ENCODE results near the gene NANOS3.

Gene NANOS3

DNA sequence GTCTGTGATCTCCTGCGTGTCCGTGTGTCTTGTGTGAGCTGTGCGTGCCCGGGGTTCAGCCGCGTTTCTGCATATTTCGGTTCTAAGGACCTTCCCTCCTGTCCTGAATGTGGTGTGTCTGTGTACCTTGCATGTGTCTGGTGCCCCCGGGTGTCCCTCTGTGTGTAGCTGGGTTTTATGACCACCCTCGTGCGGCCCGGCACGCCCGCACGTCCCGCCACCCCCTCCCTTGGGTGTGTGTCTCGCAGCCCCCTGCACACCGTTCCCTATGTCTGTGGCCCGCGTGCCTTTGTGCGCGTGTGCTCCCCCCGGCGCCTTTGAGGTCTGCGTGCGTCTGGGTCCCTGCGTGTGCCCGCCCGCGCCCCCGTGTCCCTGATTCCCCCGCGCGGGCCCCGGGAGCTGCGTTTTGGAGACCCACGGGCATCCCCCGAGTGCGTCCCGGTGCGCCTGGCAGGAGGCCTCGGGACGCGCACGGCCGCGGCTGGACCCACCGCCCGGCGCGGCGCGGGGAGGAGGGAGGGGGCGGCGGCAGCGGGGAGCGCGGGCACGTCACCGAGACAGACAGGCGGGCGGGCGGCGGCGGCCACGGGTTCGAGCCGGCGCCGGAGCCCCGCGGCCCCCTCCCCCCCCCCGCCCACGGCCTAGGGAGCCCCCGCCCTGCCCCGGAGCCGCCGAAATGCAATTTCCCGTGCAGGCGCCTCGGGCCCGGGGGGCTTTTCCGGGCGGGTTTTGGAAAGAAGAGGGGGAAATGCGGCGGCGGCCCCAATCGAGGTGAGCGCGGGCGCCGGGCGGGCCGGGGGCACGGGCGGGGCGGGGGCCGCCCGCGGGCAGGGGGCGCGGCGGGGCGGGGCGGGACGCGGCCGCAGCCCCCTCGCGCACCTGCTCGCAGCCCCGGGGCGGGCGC, 12.0 kb upstream of the NANOS3 start:
- TF ChIP-seq, protein P1, sequence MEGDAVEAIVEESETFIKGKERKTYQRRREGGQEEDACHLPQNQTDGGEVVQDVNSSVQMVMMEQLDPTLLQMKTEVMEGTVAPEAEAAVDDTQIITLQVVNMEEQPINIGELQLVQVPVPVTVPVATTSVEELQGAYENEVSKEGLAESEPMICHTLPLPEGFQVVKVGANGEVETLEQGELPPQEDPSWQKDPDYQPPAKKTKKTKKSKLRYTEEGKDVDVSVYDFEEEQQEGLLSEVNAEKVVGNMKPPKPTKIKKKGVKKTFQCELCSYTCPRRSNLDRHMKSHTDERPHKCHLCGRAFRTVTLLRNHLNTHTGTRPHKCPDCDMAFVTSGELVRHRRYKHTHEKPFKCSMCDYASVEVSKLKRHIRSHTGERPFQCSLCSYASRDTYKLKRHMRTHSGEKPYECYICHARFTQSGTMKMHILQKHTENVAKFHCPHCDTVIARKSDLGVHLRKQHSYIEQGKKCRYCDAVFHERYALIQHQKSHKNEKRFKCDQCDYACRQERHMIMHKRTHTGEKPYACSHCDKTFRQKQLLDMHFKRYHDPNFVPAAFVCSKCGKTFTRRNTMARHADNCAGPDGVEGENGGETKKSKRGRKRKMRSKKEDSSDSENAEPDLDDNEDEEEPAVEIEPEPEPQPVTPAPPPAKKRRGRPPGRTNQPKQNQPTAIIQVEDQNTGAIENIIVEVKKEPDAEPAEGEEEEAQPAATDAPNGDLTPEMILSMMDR (conservative IDR thresholded peaks at IDR 0.05): no peak
- H3K27ac ChIP-seq: peak overlapping the region; percentile 29; the same call in 1 of the 2 replicates

DNA sequence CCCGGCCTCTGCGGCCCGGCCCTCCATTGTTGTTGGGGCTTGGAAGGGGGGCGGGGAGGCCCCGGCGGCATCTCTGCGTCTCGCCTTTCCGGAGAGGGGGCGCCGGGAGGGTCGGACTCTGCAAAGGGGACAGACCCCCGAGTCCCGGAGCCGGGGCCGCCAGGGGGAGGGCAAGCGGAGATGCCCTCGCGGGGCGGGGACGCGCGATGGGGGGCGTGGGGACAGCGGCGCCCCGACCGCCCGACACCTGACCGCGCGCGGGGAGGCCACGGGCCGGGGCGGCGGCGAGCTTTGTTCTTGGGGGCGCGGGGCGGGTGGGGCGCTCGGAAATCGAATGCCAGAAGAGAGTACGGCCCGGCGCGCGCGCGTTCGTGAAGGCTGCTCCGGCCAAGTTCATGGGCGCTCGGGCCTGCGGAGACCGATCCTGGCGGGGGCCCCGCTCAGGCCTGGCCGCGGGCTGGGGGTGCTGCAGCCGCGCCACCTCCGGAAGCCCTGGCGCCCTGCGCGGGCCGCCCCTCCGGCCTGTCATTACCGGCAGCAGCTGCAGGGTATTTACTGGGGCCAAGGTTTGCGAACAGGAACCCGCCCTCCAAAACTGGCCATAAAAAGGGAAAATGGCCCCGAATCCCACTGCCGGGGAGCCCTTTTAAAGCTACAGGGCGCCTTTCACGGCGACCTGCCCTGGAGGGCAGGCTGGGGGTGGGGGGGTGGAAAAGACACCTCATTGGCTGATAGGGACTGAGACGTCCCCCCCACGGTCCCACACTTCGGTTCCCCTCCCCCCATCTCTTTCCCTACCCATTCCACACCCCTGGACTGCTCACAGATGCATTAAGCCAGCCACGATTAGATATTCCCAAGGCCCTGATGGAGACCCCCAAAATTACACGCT, 11.1 kb upstream of the NANOS3 start:
- TF ChIP-seq, protein P1 (conservative IDR thresholded peaks at IDR 0.05): no peak
- H3K27ac ChIP-seq: peak overlapping the region; percentile 29; the same call in 1 of the 2 replicates

DNA sequence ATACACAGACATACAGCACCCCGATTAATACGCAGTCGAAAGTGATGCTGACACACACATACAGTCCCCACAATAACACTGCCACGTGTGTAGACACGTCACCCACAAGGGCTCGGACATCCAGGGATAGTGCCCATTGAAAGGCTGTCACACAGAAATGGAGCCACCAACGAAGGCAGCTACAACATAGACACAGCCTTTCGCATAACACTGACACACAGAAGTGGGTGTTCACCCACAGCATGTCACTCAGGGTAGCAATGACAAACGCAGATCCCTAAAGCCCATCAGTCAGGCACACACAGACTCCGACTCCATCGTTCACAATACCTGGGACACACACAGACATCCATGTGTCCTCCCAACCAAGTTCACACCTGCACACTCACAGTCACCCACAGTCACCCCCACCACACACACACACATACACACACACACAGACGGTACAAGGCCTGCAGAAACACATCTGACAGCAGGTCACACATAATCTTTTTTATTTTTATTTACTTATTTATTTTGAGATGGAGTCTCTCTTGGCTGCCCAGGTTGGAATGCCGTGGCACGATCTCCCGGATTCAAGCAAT, 10.4 kb upstream of the NANOS3 start:
- TF ChIP-seq, protein P1 (conservative IDR thresholded peaks at IDR 0.05): no peak
- H3K27ac ChIP-seq: no peak overlapping the region

DNA sequence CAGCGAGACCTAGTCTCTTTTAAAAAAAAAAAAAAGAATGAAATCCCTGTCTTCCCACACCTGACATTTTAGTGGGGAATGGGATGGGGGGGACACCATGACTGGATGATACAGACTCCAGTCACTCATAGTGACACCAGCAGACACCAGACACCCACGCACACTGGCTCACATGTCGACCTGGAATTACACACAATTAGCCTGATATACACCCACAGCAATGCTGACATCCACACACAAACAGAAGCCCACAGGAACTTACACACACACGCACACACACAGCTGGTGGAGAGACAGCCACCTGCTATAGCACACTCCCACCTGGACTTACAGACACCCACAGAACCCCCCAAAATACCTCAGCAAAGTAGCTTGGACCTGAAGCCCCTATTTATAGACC, 8.3 kb upstream of the NANOS3 start:
- TF ChIP-seq, protein P1 (conservative IDR thresholded peaks at IDR 0.05): no peak

DNA sequence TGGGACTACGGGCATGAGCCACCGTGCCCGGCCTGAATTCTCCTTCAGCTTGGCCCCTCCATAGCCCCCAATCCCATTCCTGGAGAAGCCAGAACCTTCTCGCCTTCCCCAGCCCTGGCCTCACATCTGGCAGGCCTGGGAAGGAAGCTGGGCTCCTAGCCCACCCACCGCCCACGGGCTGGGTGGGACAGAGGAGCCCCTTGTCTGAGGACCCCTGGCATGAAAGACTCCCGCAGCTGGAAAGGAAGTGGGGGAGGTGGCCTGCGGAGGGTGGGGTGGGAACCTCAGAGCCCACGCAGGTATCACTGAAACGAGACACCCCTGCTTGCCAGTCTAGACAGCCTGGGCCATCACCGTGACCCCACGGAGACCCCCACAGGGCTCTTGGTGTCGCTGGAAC, 7.7 kb upstream of the NANOS3 start:
- H3K27ac ChIP-seq: no peak overlapping the region
- TF ChIP-seq, protein P1 (conservative IDR thresholded peaks at IDR 0.05): no peak

More for the DNA sequence above, 8.3 kb upstream of the NANOS3 start:
- H3K27ac ChIP-seq: no peak overlapping the region

DNA sequence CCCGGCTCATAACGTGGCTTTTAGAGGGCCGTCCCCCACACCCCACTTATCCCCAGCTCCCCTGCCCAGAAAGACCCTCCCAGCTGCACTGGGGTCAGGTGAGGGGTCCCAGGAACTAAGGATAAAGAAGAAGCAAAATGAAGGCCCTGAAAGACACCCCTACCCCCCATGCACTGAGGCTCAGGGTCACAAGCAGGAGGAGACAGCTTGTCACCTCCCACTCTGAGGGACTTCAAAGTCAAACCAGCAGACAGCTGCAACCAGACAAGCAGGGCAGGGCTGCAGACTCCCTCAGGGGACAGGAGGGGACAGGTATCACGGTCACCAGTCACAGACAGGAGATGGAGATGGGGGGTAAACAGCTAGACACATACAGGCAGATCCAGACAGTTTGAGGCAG, 6.1 kb upstream of the NANOS3 start:
- H3K27ac ChIP-seq: no peak overlapping the region
- TF ChIP-seq, protein P1 (conservative IDR thresholded peaks at IDR 0.05): no peak

DNA sequence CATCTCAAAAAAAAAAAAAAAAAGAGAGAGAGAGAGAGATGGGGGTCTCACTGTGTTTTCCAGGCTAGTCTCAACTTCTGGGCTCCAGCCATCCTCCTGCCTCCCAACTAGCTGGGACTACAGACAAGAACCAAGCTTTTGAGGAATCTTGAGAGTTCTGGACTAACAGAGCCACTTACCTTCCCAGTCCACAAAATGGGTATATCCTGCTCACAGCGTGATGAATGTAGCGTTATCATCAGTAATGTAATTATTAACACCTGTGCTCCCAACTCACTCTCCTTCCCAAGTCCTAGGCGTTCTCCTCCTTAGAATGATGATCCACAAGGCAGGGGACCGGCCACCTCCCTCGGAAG, 4.6 kb upstream of the NANOS3 start:
- H3K27ac ChIP-seq: no peak overlapping the region
- TF ChIP-seq, protein P1 (conservative IDR thresholded peaks at IDR 0.05): no peak

All from VCaP (cell line).